DND-41 (cell line): ENCODE results near the gene WDR77.

Experiments used
- ATAC-seq: fragments of 200-7000 bp; cut with Tn5 transposase; 3 replicates; pipeline ENCODE4 v1.9.1; 2021; ENCODE audit warnings: low read depth; ENCODE audit not compliant: insufficient read depth
- DNase-seq: peaks from one replicate; pipeline ENCODE4 v3.0.0-alpha.2; 2020
- H2AFZ ChIP-seq: 2 replicates; pipeline ENCODE4 v1.6.0; 2012; ENCODE audit warnings: low read depth, low read length
- H3K27ac ChIP-seq: 2 replicates; pipeline ENCODE4 v1.5.1; 2012; ENCODE audit warnings: low read length, inconsistent platforms
- H3K27me3 ChIP-seq: fragments of 200-600 bp; sonication (generic); 2 replicates; pipeline ENCODE4 v1.6.0; 2012; ENCODE audit warnings: low read length, mild to moderate bottlenecking, inconsistent platforms; ENCODE audit not compliant: insufficient read depth, poor library complexity
- H3K36me3 ChIP-seq: 2 replicates; pipeline ENCODE4 v1.5.1; 2012; ENCODE audit warnings: low read length, inconsistent platforms; ENCODE audit not compliant: insufficient read depth
- H3K4me1 ChIP-seq: 2 replicates; pipeline ENCODE4 v1.5.1; 2012; ENCODE audit warnings: mild to moderate bottlenecking, low read length; ENCODE audit not compliant: insufficient read depth
- H3K4me2 ChIP-seq: 2 replicates; pipeline ENCODE4 v1.6.0; 2012; ENCODE audit warnings: mild to moderate bottlenecking, moderate library complexity, low read length, inconsistent platforms; ENCODE audit not compliant: insufficient read depth
- H3K4me3 ChIP-seq, 2 experiments: fragments of 200-600 bp in 1 of 2; shearing (Covaris generic) in 1 of 2; 2 replicates each; pipeline ENCODE4 v1.5.1; 2012 to 2016; ENCODE audit warnings: inconsistent platforms in 2 of 2, low read length in 2 of 2, mild to moderate bottlenecking in 2 of 2, low read depth in 1 of 2, moderate library complexity in 1 of 2
- H3K79me2 ChIP-seq: 2 replicates; pipeline ENCODE4 v1.6.0; 2012; ENCODE audit warnings: low read length, inconsistent platforms; ENCODE audit not compliant: insufficient read depth
- H3K9ac ChIP-seq: 2 replicates; pipeline ENCODE4 v1.6.0; 2012; ENCODE audit warnings: low read depth, mild to moderate bottlenecking, inconsistent platforms, low read length, moderate library complexity
- H3K9me3 ChIP-seq: 2 replicates; pipeline ENCODE4 v1.5.1; 2012; ENCODE audit warnings: low read length, moderate library complexity, mild to moderate bottlenecking, inconsistent platforms; ENCODE audit not compliant: insufficient read depth, severe bottlenecking
- H4K20me1 ChIP-seq: 2 replicates; pipeline ENCODE4 v1.6.0; 2012; ENCODE audit warnings: low read length; ENCODE audit not compliant: insufficient read depth
- CTCF ChIP-seq: IDR thresholded peaks from 2 replicates; pipeline ENCODE4 v1.5.1; 2012; ENCODE audit warnings: borderline replicate concordance, low read length, moderate library complexity, mild to moderate bottlenecking; ENCODE audit not compliant: poor library complexity, severe bottlenecking; ENCODE audit errors: extremely low read depth
- EZH2 ChIP-seq: IDR thresholded peaks from 3 replicates; pipeline ENCODE4 v1.6.1; 2012; ENCODE audit warnings: borderline replicate concordance, low read depth, mild to moderate bottlenecking, moderate library complexity, low read length, inconsistent platforms; ENCODE audit not compliant: severe bottlenecking

Gene WDR77

GRCh38 chr1:111490220-111490619 lies 41.2 kb upstream of the WDR77 start:
- ATAC-seq (no peak), DNase-seq (no peak)
- H4K20me1 ChIP-seq = no peaks in the 10 kb centered on the region
- no peaks in the 10 kb centered on the region for H3K36me3 ChIP-seq
- no peak overlapping the region for H3K4me2 ChIP-seq
- H3K79me2 ChIP-seq = no peaks in the 10 kb centered on the region
- TF ChIP-seq CTCF (no peak), EZH2 (no peak)
- H3K9me3 ChIP-seq = no peaks in the 10 kb centered on the region
- no peaks in the 10 kb centered on the region for H3K4me1 ChIP-seq
- no peaks in the 10 kb centered on the region for H3K27me3 ChIP-seq
- no peak overlapping the region for H3K4me3 ChIP-seq
- no peak overlapping the region for H3K27ac ChIP-seq
- no peak overlapping the region for H3K9ac ChIP-seq
- H2AFZ ChIP-seq = no peak overlapping the region

GRCh38 chr1:111489604-111490003 lies 40.5 kb upstream of the WDR77 start:
- no peaks in the 10 kb centered on the region for H4K20me1 ChIP-seq
- H3K36me3 ChIP-seq = no peaks in the 10 kb centered on the region
- H3K27me3 ChIP-seq = no peaks in the 10 kb centered on the region
- no peak overlapping the region for H3K4me2 ChIP-seq
- no peak overlapping the region for H3K4me3 ChIP-seq
- TF ChIP-seq CTCF (no peak), EZH2 (no peak)
- ATAC-seq (no peak), DNase-seq (no peak)
- no peaks in the 10 kb centered on the region for H3K79me2 ChIP-seq
- H3K27ac ChIP-seq = no peak overlapping the region
- no peaks in the 10 kb centered on the region for H3K4me1 ChIP-seq
- no peak overlapping the region for H2AFZ ChIP-seq
- H3K9ac ChIP-seq = no peak overlapping the region
- no peaks in the 10 kb centered on the region for H3K9me3 ChIP-seq

GRCh38 chr1:111488669-111489068 lies 39.6 kb upstream of the WDR77 start:
- Histone ChIP-seq H3K27ac (no peak overlapping the region), H3K9me3 (no peaks in the 10 kb centered on the region), H3K4me1 (no peaks in the 10 kb centered on the region), H3K27me3 (no peaks in the 10 kb centered on the region), H3K36me3 (no peaks in the 10 kb centered on the region), H3K4me2 (no peak overlapping the region), H3K9ac (no peak overlapping the region), H2AFZ (no peak overlapping the region), H3K4me3 (no peak overlapping the region), H3K79me2 (no peaks in the 10 kb centered on the region), H4K20me1 (no peaks in the 10 kb centered on the region)
- ATAC-seq = no peak
- no peak for TF ChIP-seq EZH2
- no peak for DNase-seq

GRCh38 chr1:111487133-111487532 lies 38.1 kb upstream of the WDR77 start:
- H3K27me3 ChIP-seq = no peaks in the 10 kb centered on the region
- no peak overlapping the region for H2AFZ ChIP-seq
- no peaks in the 10 kb centered on the region for H3K36me3 ChIP-seq
- no peak for TF ChIP-seq EZH2
- TF ChIP-seq CTCF = no peak
- ATAC-seq = no peak
- no peaks in the 10 kb centered on the region for H3K9me3 ChIP-seq
- no peak for DNase-seq
- H3K27ac ChIP-seq = no peak overlapping the region
- no peaks in the 10 kb centered on the region for H3K79me2 ChIP-seq
- H3K9ac ChIP-seq = no peak overlapping the region
- no peak overlapping the region for H3K4me2 ChIP-seq
- H3K4me1 ChIP-seq = no peaks in the 10 kb centered on the region
- no peak overlapping the region for H3K4me3 ChIP-seq
- H4K20me1 ChIP-seq = no peaks in the 10 kb centered on the region
